T-cell (primary cell): ENCODE results near the gene CASS4. TPM values are rescaled to one million over a fixed set of nuclear protein-coding genes. Genes with fewer than 3 reads are reported as not detected.

ENCODE experiments used
- ATAC-seq, 4 experiments: fragments of 200-7000 bp in 3 of 4; fragments of 150-1000 bp in 1 of 4; cut with Tn5 transposase; replicated peaks in 1 of 4; 1 replicate in 3 of 4; 2 replicates in 1 of 4; pipeline ENCODE4 v1.10.0; 2021; ENCODE audit warnings: moderate library complexity in 3 of 4, mild to moderate bottlenecking in 2 of 4, moderate number of reproducible peaks in 1 of 4
- CTCF ChIA-PET, 2 donors: fragments of 300-600 bp; sonication (Branson Sonifier 250); formaldehyde crosslinking; loops; one replicate each; lab custom pipeline; 2022; ENCODE audit warnings: antibody characterized with exemption in 2 of 2; lab: Charles Lee
- POLR2A ChIA-PET, 2 donors: fragments of 300-600 bp; sonication (Branson Sonifier 250); formaldehyde crosslinking; loops; one replicate each; lab custom pipeline; 2022; ENCODE audit warnings: antibody characterized with exemption in 2 of 2; lab: Charles Lee
- DNase-seq, 35 experiments: peaks; one replicate each; pipeline versions ENCODE4 v3.0.0 to v3.0.0-alpha.2; 2013 to 2023
- H3K27ac ChIP-seq: one replicate; pipeline ENCODE4 v1.5.1; 2013; ENCODE audit warnings: low read length
- H3K27me3 ChIP-seq, 2 experiments: replicated peaks in 1 of 2; 1 replicate in 1 of 2; 2 replicates in 1 of 2; pipeline versions ENCODE4 v1.6.1 to v1.7.0; 2013; ENCODE audit warnings: low read length in 1 of 2, mixed read lengths in 1 of 2; ENCODE audit not compliant: control insufficient read depth in 2 of 2, insufficient read depth in 2 of 2; ENCODE audit errors: extremely low read depth in 1 of 2
- H3K36me3 ChIP-seq, 2 donors: 1 replicate in 1 of 2; 2 replicates in 1 of 2; pipeline versions ENCODE4 v1.6.1 to v1.7.0; 2013; ENCODE audit warnings: low read length in 1 of 2; ENCODE audit not compliant: control insufficient read depth in 2 of 2, insufficient read depth in 1 of 2; ENCODE audit errors: extremely low read depth in 1 of 2
- H3K4me1 ChIP-seq, 2 experiments: 1 replicate in 1 of 2; 2 replicates in 1 of 2; pipeline versions ENCODE4 v1.6.1 to v1.7.0; 2013; ENCODE audit warnings: low read length in 2 of 2, mixed read lengths in 1 of 2; ENCODE audit not compliant: insufficient read depth in 2 of 2, control insufficient read depth in 1 of 2; ENCODE audit errors: extremely low read depth in 1 of 2
- H3K4me3 ChIP-seq, 2 donors: 1 replicate in 1 of 2; 2 replicates in 1 of 2; pipeline versions ENCODE4 v1.5.1 to v1.7.0; 2013; ENCODE audit warnings: mild to moderate bottlenecking in 2 of 2, low read length in 1 of 2, moderate library complexity in 1 of 2; ENCODE audit not compliant: control insufficient read depth in 1 of 2; ENCODE audit errors: extremely low read depth in 1 of 2
- H3K9me3 ChIP-seq: 2 replicates; pipeline ENCODE4 v1.7.0; 2013
- H3K27ac Mint-ChIP-seq, 2 donors: one replicate each; pipeline ENCODE4 v1.8.0; 2020 to 2021; ENCODE audit warnings: mild to moderate bottlenecking in 2 of 2, mixed read lengths in 2 of 2
- H3K27me3 Mint-ChIP-seq, 2 donors: one replicate each; pipeline ENCODE4 v1.8.0; 2021 to 2022; ENCODE audit warnings: mixed read lengths in 2 of 2
- H3K36me3 Mint-ChIP-seq: one replicate; pipeline ENCODE4 v1.8.0; 2021; ENCODE audit warnings: mixed read lengths
- H3K4me1 Mint-ChIP-seq, 3 donors: one replicate each; pipeline ENCODE4 v1.8.0; 2020 to 2022; ENCODE audit warnings: mixed read lengths in 3 of 3, mild to moderate bottlenecking in 1 of 3
- H3K4me3 Mint-ChIP-seq, 3 donors: one replicate each; pipeline ENCODE4 v1.8.0; 2020 to 2022; ENCODE audit warnings: mild to moderate bottlenecking in 3 of 3, mixed read lengths in 3 of 3, moderate library complexity in 3 of 3
- H3K9me3 Mint-ChIP-seq, 3 donors: one replicate each; pipeline ENCODE4 v1.8.0; 2020 to 2022; ENCODE audit warnings: mixed read lengths in 3 of 3
- WGBS: methylation state at CpG from one replicate; pipeline ENCODE4 v1.1.5; 2013; ENCODE audit warnings: missing lambda C conversion rate; ENCODE audit not compliant: insufficient coverage; 5-methylcytosine and 5-hydroxymethylcytosine counted together
- total RNA-seq, 35 experiments: library from RNA in 6 of 35; stranded (reverse) in 6 of 35; fragments of 120-200 nt in 1 of 35; gene quantifications; one replicate each; pipeline versions ENCODE4 v1.2.1 to v1.2.4 and lab custom pipeline; 2013 to 2026

The CASS4 gene
- total RNA-seq, 5 donors from 2014 or later (not counting 1 experiment from before 2014, with no cell fraction given), result 8.0 to 13.8 (median 11.2) TPM

DNA sequence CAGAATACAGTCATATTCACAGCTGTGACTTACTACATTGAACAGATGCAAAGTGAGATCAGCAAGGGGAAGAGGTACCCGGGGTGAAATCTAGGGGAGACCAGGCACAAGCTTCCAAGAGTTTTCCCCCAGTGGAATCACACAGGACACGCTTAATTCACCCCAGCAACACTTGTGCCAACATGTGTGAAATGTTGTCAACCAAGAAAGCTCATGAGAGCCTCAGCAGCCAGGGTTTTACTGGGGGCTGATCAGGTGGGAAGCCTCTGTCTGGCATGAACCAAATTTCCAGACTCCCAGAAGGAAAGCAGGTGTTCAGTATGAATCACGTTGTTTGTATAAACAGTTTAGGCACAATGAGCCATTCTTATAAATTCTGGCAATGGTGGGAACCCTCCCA is 49.5 kb downstream of the CASS4 start:
- POLR2A ChIA-PET, result interaction anchor here in 1 of 2 donors (1.2 kb wide), 1 partner anchor 50 kb away, joined by 3 read pairs; the partner anchor contains the start of gene CASS4

DNA sequence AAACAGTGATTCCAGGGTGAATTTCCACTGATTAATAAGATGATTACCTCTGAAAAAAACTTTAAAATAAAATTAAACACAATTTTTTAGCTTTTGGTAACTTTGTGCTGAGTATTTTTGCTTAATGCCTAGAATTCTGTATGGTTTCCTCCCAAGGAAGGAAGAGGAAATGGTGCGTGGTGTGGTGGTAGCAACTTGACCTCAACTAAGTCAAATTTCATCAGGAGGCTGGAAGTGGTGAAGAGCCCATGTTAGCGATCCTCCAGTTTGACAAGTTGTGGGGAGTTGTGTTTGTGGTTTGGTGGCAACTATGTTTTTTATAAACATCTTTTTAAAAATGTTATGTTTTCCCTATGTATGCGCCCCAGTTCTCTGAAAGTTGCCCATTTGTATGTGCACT is 51.4 kb downstream of the CASS4 start:
- ChIA-PET POLR2A (no interaction called here), CTCF (interaction anchor here in 1 of 2 donors (0.7 to 2.1 kb wide), 3 partner anchors 20 to 52 kb away, joined by 3 to 4 read pairs (median 4); no protein-coding TSS in a partner anchor)
- DNase-seq (peak in 12 of 35 experiments; percentile 4 to 55 (median 25)), ATAC-seq (no peak)
- Mint-ChIP-seq H3K27me3 (no peaks in the 10 kb centered on the region), H3K4me1 (peaks cover 35 to 58% (median 38%) of the 10 kb centered on the region in 3 donors), H3K27ac (peak overlapping the region; percentile 49 to 53), H3K9me3 (no peaks in the 10 kb centered on the region), H3K36me3 (peaks cover 11% of the 10 kb centered on the region), H3K4me3 (no peak overlapping the region)
- Histone ChIP-seq H3K4me3 (no peak overlapping the region), H3K4me1 (peaks cover 8 to 39% of the 10 kb centered on the region in 2 experiments), H3K36me3 (peaks cover 4 to 5% of the 10 kb centered on the region in 2 donors), H3K27me3 (no peaks in the 10 kb centered on the region), H3K27ac (peak overlapping the region; percentile 37), H3K9me3 (no peaks in the 10 kb centered on the region)
- WGBS, result 0% methylated on average over 1 of the region's 3 CpGs

More for the DNA sequence above, 49.5 kb downstream of the CASS4 start:
- H3K27ac ChIP-seq, result peak overlapping the region; percentile 86
- no peak for DNase-seq
- H3K36me3 ChIP-seq, result peaks cover 5 to 7% of the 10 kb centered on the region in 2 donors
- peaks cover 8 to 34% of the 10 kb centered on the region in 2 experiments for H3K4me1 ChIP-seq
- no peaks in the 10 kb centered on the region for H3K27me3 ChIP-seq
- H3K27me3 Mint-ChIP-seq, result no peaks in the 10 kb centered on the region
- 100% methylated on average over 1 of the region's 3 CpGs for WGBS
- H3K36me3 Mint-ChIP-seq, result peaks cover 20% of the 10 kb centered on the region
- no peak overlapping the region for H3K4me3 Mint-ChIP-seq
- peaks cover 31 to 53% (median 32%) of the 10 kb centered on the region in 3 donors for H3K4me1 Mint-ChIP-seq
- no peak for ATAC-seq
- H3K9me3 Mint-ChIP-seq, result no peaks in the 10 kb centered on the region
- CTCF ChIA-PET, result interaction anchor here in 1 of 2 donors (0.7 to 2.1 kb wide), 2 partner anchors 38 to 50 kb away, joined by 3 to 4 read pairs; no protein-coding TSS in a partner anchor
- no peak overlapping the region for H3K4me3 ChIP-seq
- no peak overlapping the region for H3K27ac Mint-ChIP-seq
- H3K9me3 ChIP-seq, result no peaks in the 10 kb centered on the region

DNA sequence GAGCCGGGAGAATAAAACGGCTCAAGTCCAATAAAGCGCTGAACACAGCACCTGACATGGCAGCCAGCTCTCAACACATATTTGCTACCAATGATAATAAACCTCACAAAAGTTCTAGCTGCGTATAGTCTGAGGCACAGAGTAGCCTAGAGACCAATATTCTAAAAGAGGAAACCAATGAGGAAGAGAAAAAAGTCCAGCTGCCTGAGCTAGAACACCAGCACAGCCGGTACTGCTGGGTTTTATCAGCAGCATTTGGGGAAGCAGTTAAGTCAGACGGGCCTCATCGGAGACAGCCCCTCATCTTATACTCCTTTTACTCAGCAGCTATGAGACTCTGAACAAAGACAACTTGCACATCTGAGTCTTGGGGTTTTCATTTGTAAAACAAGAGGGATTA is 53.9 kb downstream of the CASS4 start:
- Histone ChIP-seq H3K36me3 (peaks cover 0 to 2% of the 10 kb centered on the region in 2 donors), H3K4me1 (peaks cover 19 to 47% of the 10 kb centered on the region in 2 experiments), H3K27ac (no peak overlapping the region), H3K4me3 (no peak overlapping the region), H3K9me3 (no peaks in the 10 kb centered on the region), H3K27me3 (no peaks in the 10 kb centered on the region)
- peaks cover 45 to 72% (median 49%) of the 10 kb centered on the region in 3 donors for H3K4me1 Mint-ChIP-seq
- peaks cover 3% of the 10 kb centered on the region for H3K36me3 Mint-ChIP-seq
- ChIA-PET CTCF (interaction anchor here in 1 of 2 donors (0.6 kb wide), 1 partner anchor 45 kb away, joined by 3 read pairs; no protein-coding TSS in a partner anchor), POLR2A (no interaction called here)
- no peak overlapping the region for H3K4me3 Mint-ChIP-seq
- no peaks in the 10 kb centered on the region for H3K9me3 Mint-ChIP-seq
- no peaks in the 10 kb centered on the region for H3K27me3 Mint-ChIP-seq
- 100% methylated on average over 1 of the region's 7 CpGs for WGBS
- DNase-seq, result no peak
- ATAC-seq, result no peak
- H3K27ac Mint-ChIP-seq, result no peak overlapping the region

DNA sequence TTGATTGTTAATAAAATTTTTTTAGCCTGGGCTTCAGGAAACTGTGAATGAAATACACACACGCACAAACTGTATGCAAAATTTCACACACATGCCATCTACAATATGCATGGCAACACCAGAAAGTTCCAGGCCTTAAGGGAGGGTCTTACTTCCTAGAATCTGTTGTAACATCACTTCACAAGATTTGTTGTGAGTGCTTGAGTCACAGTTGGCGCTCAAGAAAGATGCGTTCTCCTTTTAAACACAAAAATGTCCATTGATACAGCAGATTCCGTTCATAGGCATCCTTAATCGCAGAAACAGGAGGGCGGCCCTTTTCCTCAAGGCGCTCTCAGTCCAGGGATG is 55.9 kb downstream of the CASS4 start:
- Histone ChIP-seq H3K27ac (peak overlapping the region; percentile 65), H3K4me3 (peak overlapping the region; percentile 60 to 94), H3K4me1 (peaks cover 19 to 37% of the 10 kb centered on the region in 2 experiments), H3K36me3 (peaks cover 0 to 4% of the 10 kb centered on the region in 2 donors), H3K27me3 (no peaks in the 10 kb centered on the region), H3K9me3 (no peaks in the 10 kb centered on the region)
- no peaks in the 10 kb centered on the region for H3K27me3 Mint-ChIP-seq
- peak overlapping the region; percentile 98 to 100 (median 99) for H3K4me3 Mint-ChIP-seq
- peak overlapping the region; percentile 98 to 99 for H3K27ac Mint-ChIP-seq
- ATAC-seq (no peak), DNase-seq (peak in 1 of 35 experiments; percentile 2)
- POLR2A ChIA-PET, result interaction anchor here in 1 of 2 donors (1.6 kb wide), 1 partner anchor 56 kb away, joined by 10 read pairs; the partner anchor contains the start of gene CASS4
- CTCF ChIA-PET, result interaction anchor here in 1 of 2 donors (0.6 to 2.2 kb wide), 4 partner anchors 26 to 1245 kb away, joined by 3 to 11 read pairs (median 4); partner anchors contain the start of gene CASS4
- H3K9me3 Mint-ChIP-seq, result no peaks in the 10 kb centered on the region
- 0% methylated on average over 3 of the region's 7 CpGs for WGBS
- peaks cover 48 to 64% (median 48%) of the 10 kb centered on the region in 3 donors for H3K4me1 Mint-ChIP-seq
- H3K36me3 Mint-ChIP-seq, result peaks cover 4% of the 10 kb centered on the region

DNA sequence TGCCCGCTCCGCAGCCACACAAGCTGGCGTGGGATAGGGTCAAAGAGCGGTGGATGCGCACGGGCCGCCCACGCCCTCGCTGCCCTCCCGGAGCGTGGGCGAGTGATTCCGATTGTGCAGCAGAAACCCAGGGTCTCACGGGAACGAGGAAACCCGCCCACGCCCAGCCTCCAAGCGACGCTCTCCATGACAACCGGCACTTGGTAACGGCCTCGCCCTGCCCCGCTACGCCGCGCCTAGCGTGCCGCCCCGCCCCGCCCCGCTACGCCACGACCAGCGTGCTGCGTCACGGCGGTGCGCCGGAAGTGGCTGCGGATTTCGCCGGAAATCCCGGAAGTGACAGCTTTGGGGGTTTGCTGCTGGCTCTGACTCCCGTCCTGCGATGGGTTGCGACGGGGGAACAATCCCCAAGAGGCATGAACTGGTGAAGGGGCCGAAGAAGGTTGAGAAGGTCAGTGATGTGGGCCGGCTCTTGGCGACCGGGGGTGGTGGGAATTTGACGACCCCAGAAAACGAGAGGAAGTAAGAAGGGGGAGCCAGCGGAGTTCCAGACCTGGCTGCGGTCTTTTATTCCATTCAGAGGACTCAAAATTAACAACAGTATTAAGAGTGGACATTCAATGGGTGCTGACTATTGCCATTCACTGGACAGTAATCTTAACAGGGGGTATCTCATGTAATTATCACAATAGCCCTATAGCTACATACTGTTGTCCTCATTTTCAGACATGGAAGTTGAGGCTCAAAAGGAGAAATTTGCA is 56.4 kb downstream of the CASS4 start, which contains the start of gene RTF2:
Gene RTF2 (plus strand): TSS at position 312 of the 761 bp plus-strand sequence. CDS start 71 bp downstream, at position 383.
- H3K36me3 Mint-ChIP-seq, result peaks cover 9% of the 10 kb centered on the region
- DNase-seq, result peak; percentile 83 to 98 (median 93)
- H3K27me3 Mint-ChIP-seq, result no peaks in the 10 kb centered on the region
- WGBS, result under 1% methylated on average over 45 of the region's 55 CpGs
- Histone ChIP-seq H3K9me3 (no peaks in the 10 kb centered on the region), H3K4me1 (peaks cover 15 to 36% of the 10 kb centered on the region in 2 experiments), H3K36me3 (peaks cover 3 to 9% of the 10 kb centered on the region in 2 donors), H3K27ac (peak within 1 kb of the TSS; percentile 93), H3K27me3 (no peaks in the 10 kb centered on the region), H3K4me3 (peak within 1 kb of the TSS; percentile 94)
- H3K27ac Mint-ChIP-seq, result peak within 1 kb of the TSS; percentile 98 to 99
- H3K4me1 Mint-ChIP-seq, result peaks cover 43 to 58% (median 43%) of the 10 kb centered on the region in 3 donors
- CTCF ChIA-PET, result interaction anchor here in 1 of 2 donors (0.6 to 2.2 kb wide), 5 partner anchors 27 to 76 kb away, joined by 3 to 11 read pairs (median 3); partner anchors contain the start of genes AURKA, CASS4 and CSTF1
- peak; percentile 98 to 100 (median 99) for ATAC-seq
- POLR2A ChIA-PET, result interaction anchor here (0.6 to 1.6 kb wide), 4 partner anchors 55 to 74 kb away, joined by 3 to 10 read pairs (median 5); partner anchors contain the start of gene CASS4 (in 2 of the 2)
- H3K4me3 Mint-ChIP-seq, result peak within 1 kb of the TSS; percentile 98 to 100 (median 99)
- H3K9me3 Mint-ChIP-seq, result no peaks in the 10 kb centered on the region

DNA sequence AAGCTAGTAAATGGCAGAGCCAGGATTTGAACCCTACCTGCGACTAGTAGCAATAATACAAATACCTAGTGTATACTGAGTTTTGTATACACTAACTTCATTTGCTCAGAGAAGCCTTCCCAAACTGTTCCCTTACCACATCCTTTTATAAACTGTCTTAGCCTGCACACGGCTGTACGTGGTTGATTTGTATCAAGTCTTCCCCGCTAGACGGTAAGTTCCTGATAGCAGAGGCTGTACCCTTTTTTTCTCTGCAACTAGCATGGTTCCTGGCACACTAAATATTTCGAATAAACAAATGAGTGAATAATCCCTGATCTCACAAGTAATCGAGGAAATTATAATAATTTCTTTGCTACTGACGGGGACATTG is 57.0 kb downstream of the CASS4 start:
- Mint-ChIP-seq H3K4me1 (peaks cover 37 to 52% (median 37%) of the 10 kb centered on the region in 3 donors), H3K4me3 (peak overlapping the region; percentile 98 to 100 (median 99)), H3K36me3 (peaks cover 12% of the 10 kb centered on the region), H3K9me3 (no peaks in the 10 kb centered on the region), H3K27me3 (no peaks in the 10 kb centered on the region), H3K27ac (peak overlapping the region; percentile 74 to 99)
- 0% methylated on average over 4 of the region's 8 CpGs for WGBS
- Histone ChIP-seq H3K27me3 (no peaks in the 10 kb centered on the region), H3K27ac (peak overlapping the region; percentile 93), H3K4me3 (peak overlapping the region; percentile 94), H3K36me3 (peaks cover 6 to 14% of the 10 kb centered on the region in 2 donors), H3K9me3 (no peaks in the 10 kb centered on the region), H3K4me1 (peaks cover 11 to 30% of the 10 kb centered on the region in 2 experiments)
- ChIA-PET POLR2A (interaction anchor here (0.6 to 1.6 kb wide), 4 partner anchors 56 to 74 kb away, joined by 3 to 10 read pairs (median 5); partner anchors contain the start of gene CASS4 (in 2 of the 2)), CTCF (interaction anchor here in 1 of 2 donors (0.6 to 2.2 kb wide), 4 partner anchors 27 to 77 kb away, joined by 3 to 11 read pairs (median 4); partner anchors contain the start of genes AURKA, CASS4 and CSTF1)
- DNase-seq, result peak in 1 of 35 experiments; percentile 34
- no peak for ATAC-seq
